RKO (cell line): ENCODE measurements around the gene HDDC3.

Experiments
- DNase-seq: peaks from one replicate; pipeline ENCODE4 v3.0.0-alpha.2; 2016; ENCODE audit warnings: low spot score

HDDC3 gene

GRCh38 chr15:90931828-90932659 is at the start of gene HDDC3:
Gene HDDC3 (minus strand): TSS chr15:90932549. CDS start chr15:90932540, 9 bp downstream.
- DNase-seq: peak; percentile 89

GRCh38 chr15:90982135-90982534 is 49.8 kb upstream of the HDDC3 start:
- DNase-seq: peak; percentile 15

DNA sequence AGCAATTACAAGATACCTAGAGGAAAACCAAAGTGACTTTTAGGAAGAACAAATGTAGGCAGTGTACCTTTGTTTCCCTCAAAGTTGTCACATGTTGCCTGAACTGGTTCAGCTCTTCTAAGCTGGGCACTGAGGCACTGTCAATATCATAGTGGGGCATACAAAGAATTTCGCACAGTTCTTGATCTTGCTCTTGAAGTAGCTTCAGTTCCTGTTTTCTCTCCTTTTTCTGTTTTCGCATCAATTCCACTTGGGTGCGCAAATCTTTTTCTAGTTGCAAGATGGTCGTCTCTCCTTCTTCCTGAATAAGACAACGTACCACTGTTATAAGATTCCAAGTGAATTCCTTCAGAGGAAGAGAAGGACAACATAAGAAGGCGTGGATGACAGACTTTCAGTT is 49.3 kb upstream of the HDDC3 start:
- no peak for DNase-seq

GRCh38 chr15:90979582-90979981 is 47.2 kb upstream of the HDDC3 start:
- no peak for DNase-seq

GRCh38 chr15:90974216-90974615 is 41.9 kb upstream of the HDDC3 start:
- no peak for DNase-seq

- no peak for DNase-seq
Measured at GRCh38 chr15:90972133-90972532, 39.8 kb upstream of the HDDC3 start.

DNA sequence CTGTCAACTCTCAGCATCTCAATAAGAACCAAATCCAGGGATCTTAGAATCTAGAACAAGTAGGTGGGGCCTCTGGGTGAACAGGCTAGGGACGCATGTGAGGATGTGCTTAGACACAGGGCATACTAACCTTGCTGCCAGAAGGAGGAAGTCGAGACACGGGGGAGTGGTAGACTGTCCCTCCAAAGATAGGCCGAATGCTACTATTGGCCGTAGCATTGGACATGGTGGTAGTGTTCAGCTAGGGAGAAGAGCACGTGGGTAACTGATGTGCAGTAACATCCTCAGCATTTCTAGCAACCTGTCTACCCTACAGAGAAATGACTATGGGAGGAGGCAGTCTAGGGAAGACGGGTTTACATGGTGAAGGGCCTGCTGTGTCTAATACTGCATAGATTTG is 37.9 kb upstream of the HDDC3 start:
- DNase-seq: no peak

DNA sequence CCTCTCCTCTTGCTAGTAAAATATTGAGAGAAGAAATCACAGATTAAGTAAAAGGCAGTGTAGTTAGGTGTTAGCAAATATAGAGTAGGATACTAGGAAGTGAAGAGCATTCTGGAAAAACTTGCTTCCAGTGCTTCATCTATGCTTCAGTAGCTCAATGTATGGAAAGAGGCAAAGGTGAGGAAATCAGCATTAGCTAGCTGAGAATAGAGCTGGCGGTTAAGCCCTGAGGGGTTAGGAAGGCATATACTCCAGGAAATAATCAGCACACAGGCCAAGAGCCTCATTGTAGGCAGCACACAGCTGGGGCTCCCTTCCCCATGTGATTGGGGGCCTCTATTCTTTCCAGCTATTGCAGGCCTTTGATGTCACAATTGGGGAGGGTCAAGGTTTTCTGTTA is 36.1 kb upstream of the HDDC3 start:
- DNase-seq: no peak

DNA sequence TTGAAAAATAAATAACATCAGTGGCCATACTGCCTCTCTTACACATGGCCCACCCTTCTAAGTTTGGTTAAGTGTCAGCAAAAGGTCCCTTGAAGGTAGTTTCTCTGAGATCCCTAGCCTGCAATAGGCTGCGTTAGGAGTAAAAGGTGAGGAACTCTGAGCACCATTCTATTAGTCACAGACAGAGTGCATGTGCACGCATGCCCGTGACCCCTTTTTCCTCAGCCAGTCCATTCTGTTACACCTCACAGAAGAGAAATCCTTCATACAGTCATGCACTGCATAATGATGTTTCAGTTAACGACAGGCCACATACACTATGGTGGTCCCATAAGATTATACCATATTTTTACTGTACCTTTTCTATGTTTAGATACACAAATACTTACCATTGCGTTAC is 34.9 kb upstream of the HDDC3 start:
- DNase-seq: no peak

DNA sequence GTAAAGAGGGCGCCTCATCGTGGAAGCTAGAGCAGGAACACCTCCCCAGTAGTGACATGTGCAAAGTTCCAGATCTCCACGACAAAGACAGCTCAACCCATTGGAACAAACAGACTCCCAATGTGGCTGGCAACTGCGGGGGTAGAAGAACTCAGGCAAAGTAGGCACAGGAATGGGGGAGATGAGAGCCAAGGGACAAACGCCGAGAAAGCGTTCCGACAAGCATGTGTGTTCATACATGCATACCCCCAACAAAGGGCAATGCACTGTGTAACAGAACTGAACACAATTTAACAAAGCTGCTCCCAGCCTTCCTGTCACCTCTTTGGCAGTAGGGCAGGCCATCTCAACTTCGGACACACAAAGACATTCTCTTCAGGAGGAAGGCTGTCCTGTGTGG is 33.9 kb upstream of the HDDC3 start:
- DNase-seq: no peak

DNA sequence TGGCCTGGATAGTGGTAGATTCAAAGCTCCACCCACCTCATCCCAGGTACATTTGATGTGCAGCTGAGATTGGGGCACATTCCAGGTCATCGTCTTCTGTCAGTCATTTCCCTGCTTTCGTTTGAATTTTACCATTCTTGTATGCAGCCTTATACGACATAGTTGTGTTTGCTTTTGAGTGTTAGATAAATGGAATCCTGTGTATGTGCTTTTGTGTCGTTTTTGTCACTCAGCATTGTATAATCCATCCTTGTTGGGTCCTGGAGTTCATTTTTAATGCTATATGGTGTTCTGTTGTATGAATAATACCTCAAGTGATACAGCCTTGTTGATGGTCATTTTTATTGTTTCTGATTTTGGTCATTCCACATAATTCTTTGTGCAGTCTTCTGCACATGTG is 29.7 kb upstream of the HDDC3 start:
- no peak for DNase-seq

- DNase-seq: no peak
Measured at GRCh38 chr15:90960298-90961091, 28.1 kb upstream of the HDDC3 start.

DNA sequence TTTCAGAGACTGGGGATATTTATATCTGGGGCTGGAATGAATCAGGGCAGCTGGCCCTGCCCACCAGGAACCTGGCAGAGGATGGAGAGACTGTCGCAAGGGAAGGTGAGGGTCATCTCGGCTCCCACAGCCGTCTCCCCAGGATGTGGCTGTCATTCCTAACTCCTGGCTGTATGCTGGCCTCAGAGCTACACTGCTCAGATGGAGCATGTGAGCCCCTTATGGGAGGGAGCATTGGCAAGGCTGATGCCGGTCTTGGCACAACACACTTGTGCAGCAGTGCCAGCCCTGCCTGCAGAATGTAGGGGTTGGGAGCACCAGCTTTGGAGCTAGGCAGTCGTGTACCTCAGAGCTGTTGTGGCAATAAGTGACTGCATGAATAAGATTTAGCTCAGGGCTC is 27.5 kb upstream of the HDDC3 start:
- no peak for DNase-seq

DNA sequence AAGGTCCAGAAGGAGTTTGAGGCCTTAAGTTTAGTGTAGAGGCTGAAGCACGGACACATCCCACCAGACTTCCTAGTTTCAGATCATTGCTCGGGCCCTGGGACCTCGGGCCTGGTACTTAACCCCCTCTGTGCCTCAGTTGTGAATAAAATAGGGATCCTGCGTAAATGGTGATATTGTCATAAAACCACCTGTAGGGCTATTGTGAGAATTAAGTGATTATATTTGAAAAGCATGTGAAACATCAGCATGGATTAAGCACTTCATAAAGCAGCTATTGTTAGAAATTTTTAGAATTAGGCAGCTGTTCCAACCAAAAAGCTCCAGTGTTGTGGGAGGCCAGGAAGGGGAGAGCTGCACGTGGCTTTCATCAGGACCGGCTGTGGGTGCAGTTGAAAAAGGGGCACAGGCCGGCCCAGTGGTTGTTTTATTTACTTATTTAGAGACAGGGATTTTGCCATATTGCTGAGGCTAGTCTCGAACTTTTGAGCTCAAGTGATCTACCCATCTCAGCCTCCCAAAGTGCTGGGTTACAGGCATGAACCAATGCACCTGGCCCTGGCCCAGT is 26.8 kb upstream of the HDDC3 start:
- no peak for DNase-seq

- no peak for DNase-seq
Measured at GRCh38 chr15:90957791-90958190, 25.4 kb upstream of the HDDC3 start.

DNA sequence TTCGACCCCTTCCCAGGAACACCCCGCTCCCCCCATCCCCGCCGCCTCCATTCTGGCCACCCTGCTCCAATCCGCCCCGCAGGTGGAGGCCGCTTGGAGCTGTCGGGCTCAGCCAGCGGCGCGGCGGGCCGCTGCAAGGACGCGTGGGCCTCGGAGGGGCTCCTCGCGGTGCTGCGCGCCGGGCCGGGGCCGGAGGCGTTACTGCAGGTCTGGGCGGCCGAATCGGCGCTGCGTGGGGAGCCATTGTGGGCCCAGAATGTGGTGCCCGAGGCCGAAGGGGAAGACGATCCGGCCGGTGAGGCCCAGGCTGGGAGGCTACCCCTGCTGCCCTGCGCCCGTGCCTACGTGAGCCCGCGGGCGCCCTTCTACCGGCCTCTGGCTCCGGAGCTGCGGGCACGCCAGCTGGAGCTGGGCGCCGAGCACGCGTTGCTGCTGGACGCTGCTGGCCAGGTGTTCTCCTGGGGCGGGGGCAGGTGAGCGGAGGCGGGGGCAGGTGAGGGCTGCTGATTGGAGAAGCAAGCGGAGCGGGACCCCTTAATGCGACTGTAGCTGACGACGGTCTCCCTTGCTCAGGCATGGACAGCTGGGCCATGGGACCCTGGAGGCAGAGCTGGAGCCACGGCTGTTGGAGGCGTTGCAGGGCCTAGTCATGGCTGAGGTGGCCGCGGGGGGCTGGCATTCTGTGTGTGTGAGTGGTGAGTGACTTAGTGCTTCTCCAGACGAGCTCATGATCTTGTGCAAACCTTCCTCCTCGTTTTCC is 24.9 kb upstream of the HDDC3 start:
- peak; percentile 80 for DNase-seq

DNA sequence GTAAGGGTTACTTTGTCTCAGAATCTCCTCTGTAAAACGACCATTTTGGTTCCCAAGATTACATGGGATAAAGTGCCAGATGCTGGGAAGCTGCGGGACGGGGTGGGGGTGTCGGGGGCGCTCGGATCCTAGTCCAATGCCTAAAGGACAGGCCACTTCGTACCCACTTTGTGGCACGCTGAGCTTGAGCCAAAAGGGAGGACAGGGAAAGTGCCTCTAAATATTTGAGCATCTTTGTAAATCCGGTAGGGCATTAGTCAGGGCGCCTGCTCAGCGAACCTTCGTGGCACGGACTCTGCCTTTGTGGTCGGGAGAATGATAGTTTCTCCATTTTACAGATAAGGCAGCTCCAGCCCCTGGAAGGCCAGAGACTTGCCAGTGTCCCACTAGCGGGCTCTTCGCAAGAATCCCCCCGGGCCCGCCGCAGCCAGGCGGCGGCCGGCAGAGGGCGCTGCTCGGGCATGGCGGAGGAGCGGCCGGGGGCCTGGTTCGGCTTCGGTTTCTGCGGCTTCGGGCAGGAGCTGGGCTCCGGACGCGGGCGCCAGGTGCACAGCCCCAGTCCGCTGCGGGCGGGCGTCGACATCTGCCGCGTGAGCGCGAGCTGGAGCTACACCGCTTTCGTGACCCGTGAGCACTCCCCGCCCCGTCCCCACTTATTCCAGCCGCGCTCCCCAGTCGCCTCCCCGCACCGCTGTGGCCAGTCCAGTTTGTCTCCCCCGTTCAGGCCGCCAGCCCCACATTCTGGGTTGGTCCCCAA is 24.1 kb upstream of the HDDC3 start:
- peak; percentile 78 for DNase-seq

DNA sequence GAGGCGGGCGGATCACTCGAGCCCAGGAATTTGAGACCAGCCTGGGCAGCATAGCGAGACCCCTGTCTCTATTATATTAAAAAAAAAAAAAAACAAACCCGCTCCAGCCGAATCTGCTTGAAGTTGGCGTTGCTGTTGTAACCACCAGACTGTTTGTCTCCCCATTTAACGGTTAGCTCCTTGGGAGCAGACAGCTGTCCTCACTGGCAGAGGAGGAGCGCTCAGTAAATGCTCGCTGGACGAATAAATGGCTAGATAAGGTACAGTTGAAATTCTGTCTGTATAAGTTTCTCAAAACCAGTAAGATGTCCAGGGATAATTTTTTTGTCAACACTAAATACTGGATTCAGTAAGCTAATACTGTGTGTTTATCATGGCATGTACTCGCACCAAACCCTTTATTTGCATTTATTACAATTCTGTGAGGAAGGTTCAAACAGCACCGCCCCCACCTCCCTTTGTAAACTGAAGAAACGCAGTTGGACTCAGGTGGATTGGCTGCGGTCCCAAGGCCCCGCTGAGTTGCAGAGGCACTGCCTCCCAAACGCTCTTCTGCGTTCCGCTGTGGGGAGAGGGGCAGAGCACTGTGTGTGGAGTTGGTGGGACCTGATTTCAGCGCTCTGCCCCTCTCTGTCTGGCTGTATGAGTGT is 23.4 kb upstream of the HDDC3 start:
- peak; percentile 60 for DNase-seq

DNA sequence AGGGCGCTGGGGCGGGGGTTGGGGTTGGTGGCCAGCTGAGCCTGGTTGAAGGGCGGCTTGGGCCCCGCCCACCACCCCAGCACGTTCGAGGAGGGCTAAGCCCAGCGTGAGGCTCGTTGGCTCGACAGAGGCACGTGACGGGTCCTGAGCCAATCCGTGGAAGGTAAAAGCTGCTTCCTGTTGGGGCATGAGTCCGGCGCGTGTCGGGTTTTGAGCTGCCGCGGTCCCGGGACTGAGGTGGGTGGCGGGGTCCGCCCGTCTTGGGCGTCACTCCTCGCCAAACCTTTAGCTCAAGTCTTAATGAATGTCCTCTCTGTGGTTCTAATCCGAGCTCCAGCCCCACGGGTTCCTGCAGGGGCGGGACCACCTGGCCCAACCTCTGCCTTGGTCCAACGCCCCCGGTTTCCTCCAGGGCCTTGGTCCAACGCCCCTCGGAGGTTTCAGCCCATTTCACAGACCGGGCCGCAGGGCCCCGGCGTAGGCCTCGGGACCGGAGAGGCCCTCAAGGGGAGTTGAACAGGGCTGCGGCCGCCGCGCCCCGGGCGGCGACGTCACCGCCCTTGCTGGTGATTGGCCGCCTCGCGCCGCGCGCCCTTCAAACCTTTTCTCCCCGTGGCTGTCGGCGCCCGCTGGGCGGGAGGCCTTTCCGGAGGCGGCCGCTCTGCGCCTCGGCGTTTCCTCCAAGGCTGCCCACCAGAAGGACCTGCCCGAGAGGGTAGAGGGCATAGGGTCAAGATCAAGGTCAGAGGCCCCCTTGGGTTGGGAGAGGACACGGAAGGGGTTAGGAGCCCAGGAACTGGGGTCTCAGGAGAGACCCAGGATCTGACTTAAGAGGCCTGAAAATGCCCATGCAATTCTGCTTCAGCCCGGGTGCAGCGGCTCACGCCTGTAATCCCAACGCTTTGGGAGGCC is 22.6 kb upstream of the HDDC3 start, which contains the start of gene RCCD1:
TSS of gene RCCD1 (plus strand) at position 173 of the 912 bp plus-strand sequence. CDS start 1,851 bp downstream, outside the sequence.
- DNase-seq: peak; percentile 97
